Rectal smooth muscle tissue (tissue), 1 donor: ENCODE data around the gene CADPS.

Source experiments
- H3K27ac ChIP-seq: one replicate; pipeline ENCODE4 v1.7.0; 2013; ENCODE audit warnings: low read depth, low read length, inconsistent platforms
- H3K27me3 ChIP-seq: one replicate; pipeline ENCODE4 v1.7.0; 2013; ENCODE audit warnings: low read length; ENCODE audit not compliant: control insufficient read depth, insufficient read depth
- H3K36me3 ChIP-seq: one replicate; pipeline ENCODE4 v1.7.0; 2013; ENCODE audit warnings: low read length; ENCODE audit not compliant: control insufficient read depth, insufficient read depth
- H3K4me1 ChIP-seq: one replicate; pipeline ENCODE4 v1.7.0; 2013; ENCODE audit warnings: low read length; ENCODE audit not compliant: control insufficient read depth, insufficient read depth
- H3K4me3 ChIP-seq: one replicate; pipeline ENCODE4 v1.7.0; 2013; ENCODE audit warnings: low read length
- H3K9ac ChIP-seq: one replicate; pipeline ENCODE4 v1.7.0; 2013; ENCODE audit warnings: low read length

CADPS gene

DNA sequence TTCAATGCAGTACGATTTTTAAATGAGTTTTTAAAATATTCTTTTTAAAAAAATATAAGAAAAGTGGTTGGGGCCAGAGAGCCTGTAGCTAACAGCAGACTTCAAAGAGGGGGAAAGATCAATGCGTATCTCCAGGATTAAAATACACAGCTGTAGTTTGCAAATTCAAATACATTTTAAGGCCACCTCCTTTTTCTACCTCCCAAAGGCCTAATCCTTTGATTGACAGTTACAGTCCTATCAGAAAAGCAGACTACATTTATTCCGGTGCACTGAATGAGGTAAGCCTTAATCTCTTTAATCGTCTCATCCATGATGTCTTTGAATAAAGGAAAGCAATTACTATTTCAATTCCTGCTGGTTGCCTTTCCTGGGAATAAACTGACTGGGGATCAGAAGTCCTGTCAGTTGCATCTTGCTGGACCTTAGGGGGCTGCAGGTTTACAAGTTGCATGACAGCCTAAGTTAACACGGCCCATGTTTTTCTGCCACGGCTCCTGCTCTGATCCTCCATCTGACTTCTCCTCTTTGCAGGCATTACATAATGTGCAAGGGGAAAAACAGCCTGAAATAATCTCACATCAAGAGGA, 51.7 kb downstream of the CADPS start:
- Histone ChIP-seq H3K27me3 (no peaks in the 10 kb centered on the region), H3K27ac (no peak overlapping the region), H3K4me3 (no peak overlapping the region), H3K4me1 (no peaks in the 10 kb centered on the region), H3K36me3 (no peaks in the 10 kb centered on the region), H3K9ac (no peak overlapping the region)

DNA sequence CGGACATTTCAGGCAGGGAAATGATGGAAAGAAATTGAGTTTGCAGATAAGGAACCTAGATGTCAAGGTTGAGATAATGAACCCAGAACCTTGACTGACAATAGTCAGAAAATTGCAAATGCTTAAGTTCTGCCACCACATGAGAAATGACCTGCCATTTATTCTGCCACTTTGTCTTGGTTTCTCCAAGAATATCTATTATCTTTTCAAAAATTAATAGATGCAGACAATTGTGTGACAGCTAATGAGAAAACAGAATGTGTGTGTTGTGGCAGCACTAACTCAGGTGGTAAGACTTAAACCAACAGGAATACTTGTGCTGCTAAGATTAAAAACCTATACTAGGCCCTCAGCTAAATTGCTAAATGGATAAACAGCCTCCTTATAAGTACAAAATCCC, 52.3 kb downstream of the CADPS start:
- Histone ChIP-seq H3K36me3 (no peaks in the 10 kb centered on the region), H3K9ac (no peak overlapping the region), H3K27ac (no peak overlapping the region), H3K4me1 (no peaks in the 10 kb centered on the region), H3K4me3 (no peak overlapping the region), H3K27me3 (no peaks in the 10 kb centered on the region)

DNA sequence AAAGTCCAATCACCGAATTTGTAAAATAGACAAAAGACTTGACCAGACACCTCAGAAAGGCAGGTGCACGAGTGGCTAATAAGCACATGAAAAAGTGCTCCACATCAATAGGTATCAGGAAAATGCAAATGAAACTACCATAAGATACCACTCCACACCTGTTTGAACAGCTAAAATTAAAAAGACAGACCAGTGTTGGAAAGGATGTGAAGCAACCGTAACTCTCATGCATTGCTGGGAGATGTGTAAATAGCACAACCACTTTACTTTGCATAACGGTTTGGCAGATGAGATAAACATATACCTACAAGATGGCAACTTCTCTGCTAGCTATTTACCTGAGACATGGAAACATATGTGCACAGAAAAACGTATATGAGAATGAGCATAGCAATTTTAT, 56.9 kb downstream of the CADPS start:
- no peaks in the 10 kb centered on the region for H3K27me3 ChIP-seq

DNA sequence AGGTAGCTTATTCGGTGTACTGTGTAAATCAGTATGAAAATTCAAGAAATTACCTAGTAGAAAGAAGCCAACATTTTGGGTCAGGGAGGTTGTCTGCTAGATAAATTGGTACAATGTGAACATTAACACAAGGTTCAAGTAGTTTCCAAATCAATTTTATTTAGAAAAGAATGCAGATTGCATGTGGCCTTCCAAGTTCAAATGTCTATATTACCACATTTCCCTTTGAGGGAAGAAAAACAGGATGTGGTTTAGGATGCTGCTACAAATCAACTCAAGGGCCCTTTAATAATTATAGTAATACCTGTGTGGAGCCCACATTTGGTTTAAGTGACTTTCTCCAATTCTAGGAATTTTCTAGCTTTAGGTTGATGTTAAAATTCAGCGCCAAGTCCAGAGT, 57.5 kb downstream of the CADPS start:
- Histone ChIP-seq H3K27me3 (no peaks in the 10 kb centered on the region), H3K9ac (no peak overlapping the region), H3K27ac (no peak overlapping the region), H3K4me3 (no peak overlapping the region), H3K4me1 (no peaks in the 10 kb centered on the region), H3K36me3 (no peaks in the 10 kb centered on the region)

More for the DNA sequence above, 56.9 kb downstream of the CADPS start:
- no peak overlapping the region for H3K9ac ChIP-seq
- H3K4me1 ChIP-seq = no peaks in the 10 kb centered on the region
- H3K36me3 ChIP-seq = no peaks in the 10 kb centered on the region
- no peak overlapping the region for H3K4me3 ChIP-seq
- no peak overlapping the region for H3K27ac ChIP-seq

DNA sequence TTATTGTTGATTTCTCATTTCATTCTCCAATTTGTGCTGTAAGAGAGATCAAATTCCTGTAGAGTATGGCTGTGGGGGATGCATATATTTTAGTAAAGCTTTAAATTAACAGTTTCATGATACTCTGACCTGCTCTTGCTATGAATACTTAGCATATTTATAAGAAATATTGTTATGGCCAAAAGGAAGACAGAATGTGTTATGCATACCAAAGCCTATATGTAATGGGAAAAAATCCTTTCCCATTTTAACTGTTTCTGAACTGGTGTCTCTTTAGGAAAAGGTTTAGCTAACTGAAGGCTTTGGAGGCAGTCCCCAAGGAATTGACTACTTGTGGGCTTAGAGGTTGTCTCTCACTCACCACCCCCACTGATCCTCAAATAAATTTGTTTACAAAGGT, 59.2 kb downstream of the CADPS start:
- no peak overlapping the region for H3K4me3 ChIP-seq
- H3K4me1 ChIP-seq = no peaks in the 10 kb centered on the region
- no peak overlapping the region for H3K9ac ChIP-seq
- no peaks in the 10 kb centered on the region for H3K36me3 ChIP-seq
- H3K27ac ChIP-seq = no peak overlapping the region
- no peaks in the 10 kb centered on the region for H3K27me3 ChIP-seq

DNA sequence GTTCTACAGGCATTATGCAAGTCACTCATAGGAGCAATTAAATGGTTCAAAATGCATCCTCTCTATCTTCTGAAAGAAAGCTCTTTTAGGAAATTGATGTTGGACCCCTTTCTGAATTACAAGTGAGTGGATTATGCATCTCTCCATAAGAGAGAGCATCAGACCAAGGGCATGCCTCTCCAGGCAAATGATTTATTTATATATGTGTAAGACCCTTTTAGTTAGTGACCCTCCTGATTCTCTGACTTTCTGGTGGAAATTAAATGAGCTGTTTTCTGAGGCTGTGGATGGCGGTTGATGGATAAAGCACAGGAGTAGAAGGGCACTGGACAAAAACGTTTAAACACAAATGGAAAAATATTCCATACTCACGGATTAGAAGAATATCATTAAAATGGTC, 62.6 kb downstream of the CADPS start:
- Histone ChIP-seq H3K27ac (no peak overlapping the region), H3K9ac (no peak overlapping the region), H3K4me1 (no peaks in the 10 kb centered on the region)

DNA sequence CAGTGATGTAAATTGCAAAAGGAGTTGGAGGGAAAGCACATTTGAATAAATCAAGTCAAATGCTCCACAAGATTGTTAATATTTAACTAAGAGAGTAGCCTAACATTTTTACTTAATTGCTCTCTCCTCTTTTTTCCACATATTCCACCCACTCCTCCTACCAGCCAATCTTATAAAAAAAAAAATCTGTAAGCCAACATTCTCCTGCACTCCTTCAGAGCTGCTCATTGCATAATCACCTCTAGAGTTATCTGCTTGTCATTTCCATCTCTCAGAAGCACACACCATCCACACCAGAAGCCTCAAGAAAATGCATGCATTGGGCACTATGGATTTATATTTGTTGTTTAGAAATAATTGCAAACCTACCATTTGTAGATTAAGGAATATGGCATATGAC, 64.1 kb downstream of the CADPS start:
- Histone ChIP-seq H3K4me1 (no peaks in the 10 kb centered on the region), H3K4me3 (no peak overlapping the region), H3K27me3 (no peaks in the 10 kb centered on the region), H3K27ac (no peak overlapping the region), H3K9ac (no peak overlapping the region), H3K36me3 (no peaks in the 10 kb centered on the region)

More for the DNA sequence above, 62.6 kb downstream of the CADPS start:
- no peak overlapping the region for H3K4me3 ChIP-seq
- no peaks in the 10 kb centered on the region for H3K36me3 ChIP-seq
- no peaks in the 10 kb centered on the region for H3K27me3 ChIP-seq

DNA sequence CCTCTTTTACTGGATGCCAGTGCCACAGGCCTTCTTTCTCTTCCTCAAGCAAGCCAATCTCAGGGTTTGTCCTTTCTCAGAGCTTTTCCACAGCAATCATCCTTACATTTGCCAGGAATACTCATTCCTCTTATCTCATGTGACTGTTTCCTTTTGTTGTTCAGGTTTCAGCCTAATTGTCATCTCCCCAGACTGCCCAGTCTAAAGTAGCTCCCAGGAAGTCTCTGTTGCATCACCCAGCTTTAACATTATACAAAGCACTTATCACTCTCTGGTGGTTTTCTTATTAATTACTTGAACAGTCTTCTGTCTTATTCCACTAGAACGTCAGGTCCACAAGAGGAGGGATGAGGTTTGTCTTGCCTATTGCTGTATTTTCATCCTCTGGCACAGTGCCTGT, 65.8 kb downstream of the CADPS start:
- Histone ChIP-seq H3K27me3 (no peaks in the 10 kb centered on the region), H3K4me3 (no peak overlapping the region), H3K27ac (no peak overlapping the region), H3K9ac (no peak overlapping the region), H3K4me1 (no peaks in the 10 kb centered on the region), H3K36me3 (no peaks in the 10 kb centered on the region)

DNA sequence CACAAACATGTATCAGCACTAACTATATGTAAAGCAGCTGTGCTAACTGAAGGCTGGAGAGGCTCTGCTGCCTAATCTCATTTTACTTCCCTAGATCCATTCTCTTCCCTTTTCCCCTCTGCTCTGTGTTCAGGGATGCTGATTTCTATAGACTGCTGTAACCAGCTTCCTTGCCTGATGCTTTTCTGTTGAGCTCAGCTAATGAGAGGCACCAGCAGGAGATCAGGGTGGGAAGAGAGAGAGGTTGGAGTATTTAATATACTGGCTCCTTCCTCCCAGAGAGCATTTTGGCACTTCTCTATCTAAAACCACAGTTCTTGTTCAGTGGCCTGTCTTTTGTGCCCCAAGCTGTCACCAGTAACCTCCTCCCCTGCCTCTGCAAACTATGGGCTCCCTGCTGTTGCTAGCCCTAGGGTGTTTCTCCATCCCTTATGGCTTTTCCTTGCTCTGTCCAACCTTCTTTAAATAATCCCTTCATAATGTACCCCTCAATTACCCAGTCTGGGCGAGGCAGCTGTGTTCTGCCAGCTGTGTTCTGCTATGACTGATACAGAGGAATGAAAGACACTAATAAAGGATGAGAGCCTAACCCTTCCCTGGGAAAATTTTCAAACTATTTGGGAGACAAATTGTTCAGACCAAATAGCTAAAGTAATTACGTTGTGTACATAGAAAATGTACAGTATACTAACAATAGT, 69.5 kb downstream of the CADPS start:
- Histone ChIP-seq H3K27ac (no peak overlapping the region), H3K9ac (no peak overlapping the region), H3K4me3 (no peak overlapping the region), H3K27me3 (no peaks in the 10 kb centered on the region), H3K4me1 (no peaks in the 10 kb centered on the region), H3K36me3 (no peaks in the 10 kb centered on the region)

DNA sequence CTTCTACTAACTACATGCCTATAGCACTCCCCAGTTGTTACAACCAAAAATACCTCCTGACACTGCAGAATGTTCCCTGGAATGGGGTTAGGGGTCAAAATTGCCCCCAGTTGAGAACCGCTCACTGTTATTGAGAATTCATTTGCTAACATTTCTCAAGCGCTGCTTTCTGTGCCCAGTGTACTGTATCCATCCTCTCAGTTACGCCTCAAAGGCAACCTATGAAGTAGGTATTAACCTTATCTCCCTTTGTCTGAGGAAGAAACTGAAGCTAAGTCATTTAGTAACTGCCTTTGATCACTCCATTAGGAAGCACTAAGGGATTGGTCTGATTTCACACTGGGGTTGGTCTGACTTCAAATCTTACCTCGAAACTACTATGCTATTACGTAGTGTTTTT, 70.1 kb downstream of the CADPS start:
- Histone ChIP-seq H3K36me3 (no peaks in the 10 kb centered on the region), H3K27me3 (no peaks in the 10 kb centered on the region), H3K4me3 (no peak overlapping the region), H3K27ac (no peak overlapping the region), H3K4me1 (no peaks in the 10 kb centered on the region), H3K9ac (no peak overlapping the region)

DNA sequence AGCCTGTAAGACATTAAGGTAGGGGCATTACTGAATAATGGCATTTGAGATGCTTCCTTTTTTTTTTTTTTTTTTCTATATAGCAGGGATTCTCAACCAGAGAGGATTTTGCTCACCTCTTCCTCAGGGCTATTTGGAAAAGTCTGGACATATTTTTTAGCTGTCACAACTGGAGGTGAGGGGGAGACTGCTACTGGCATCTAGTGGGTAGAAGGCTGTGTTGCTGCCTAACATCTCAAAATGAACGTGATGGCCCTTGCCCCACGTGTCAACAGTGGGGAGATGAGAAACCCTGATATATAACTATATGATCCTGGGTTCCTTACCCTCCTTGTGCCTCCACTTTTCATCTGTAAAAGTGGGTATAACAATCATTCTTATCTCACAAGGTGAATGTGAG, 71.9 kb downstream of the CADPS start:
- Histone ChIP-seq H3K4me3 (no peak overlapping the region), H3K27ac (no peak overlapping the region), H3K4me1 (no peaks in the 10 kb centered on the region), H3K27me3 (no peaks in the 10 kb centered on the region), H3K9ac (no peak overlapping the region), H3K36me3 (no peaks in the 10 kb centered on the region)

DNA sequence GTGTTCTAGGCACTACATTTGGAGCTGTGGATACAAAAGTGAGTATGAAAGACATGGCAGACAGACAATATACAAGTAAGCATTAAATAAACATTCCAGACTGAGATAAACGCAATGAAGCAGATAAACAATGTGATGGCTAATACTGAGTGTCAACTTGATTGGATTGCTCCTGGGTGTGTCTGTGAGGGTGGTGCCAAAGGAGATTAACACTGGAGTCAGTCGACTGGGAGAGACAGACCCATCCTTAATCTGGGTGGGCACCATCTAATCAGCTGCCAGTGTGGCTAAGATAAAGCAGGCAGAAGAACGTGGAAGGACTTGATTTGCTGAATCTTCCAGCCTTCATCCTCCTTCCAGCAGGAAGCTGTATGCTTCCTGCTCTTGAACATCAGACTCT, 77.2 kb downstream of the CADPS start:
- Histone ChIP-seq H3K4me1 (no peaks in the 10 kb centered on the region), H3K36me3 (no peaks in the 10 kb centered on the region), H3K27ac (no peak overlapping the region), H3K9ac (no peak overlapping the region), H3K4me3 (no peak overlapping the region), H3K27me3 (no peaks in the 10 kb centered on the region)

DNA sequence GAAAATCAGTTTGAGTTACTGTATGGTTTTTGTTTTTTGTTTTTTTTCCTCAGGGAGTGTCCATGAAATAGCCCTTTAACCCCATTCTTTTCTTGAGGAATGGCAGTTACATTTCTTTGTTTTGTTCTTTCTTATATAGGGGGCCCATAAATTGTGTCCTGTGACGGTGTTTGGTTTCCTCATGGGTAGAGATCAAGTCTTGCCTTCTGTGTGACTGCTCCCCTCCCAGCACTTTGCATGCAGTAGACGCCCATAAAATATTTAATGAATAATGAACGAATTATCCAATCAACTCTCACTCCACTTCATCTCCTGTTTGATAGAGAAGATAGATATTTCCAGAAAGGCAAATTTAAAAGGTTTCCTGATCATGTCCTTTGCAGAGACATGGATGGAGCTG, 78.1 kb downstream of the CADPS start:
- Histone ChIP-seq H3K4me1 (no peaks in the 10 kb centered on the region), H3K27me3 (no peaks in the 10 kb centered on the region), H3K36me3 (no peaks in the 10 kb centered on the region), H3K4me3 (no peak overlapping the region), H3K9ac (no peak overlapping the region), H3K27ac (no peak overlapping the region)
